ENCODE data around the gene CRYGN. TPM values are rescaled to one million over a fixed set of nuclear protein-coding genes. Genes with fewer than 3 reads are reported as not detected.

CRYGN gene
- total and polyA plus RNA-seq, 2 of the 13 experiments (the other 11 are each of a cell fraction or from before 2014, with no cell fraction given), result 0.11 TPM; not detected in 1

DNA sequence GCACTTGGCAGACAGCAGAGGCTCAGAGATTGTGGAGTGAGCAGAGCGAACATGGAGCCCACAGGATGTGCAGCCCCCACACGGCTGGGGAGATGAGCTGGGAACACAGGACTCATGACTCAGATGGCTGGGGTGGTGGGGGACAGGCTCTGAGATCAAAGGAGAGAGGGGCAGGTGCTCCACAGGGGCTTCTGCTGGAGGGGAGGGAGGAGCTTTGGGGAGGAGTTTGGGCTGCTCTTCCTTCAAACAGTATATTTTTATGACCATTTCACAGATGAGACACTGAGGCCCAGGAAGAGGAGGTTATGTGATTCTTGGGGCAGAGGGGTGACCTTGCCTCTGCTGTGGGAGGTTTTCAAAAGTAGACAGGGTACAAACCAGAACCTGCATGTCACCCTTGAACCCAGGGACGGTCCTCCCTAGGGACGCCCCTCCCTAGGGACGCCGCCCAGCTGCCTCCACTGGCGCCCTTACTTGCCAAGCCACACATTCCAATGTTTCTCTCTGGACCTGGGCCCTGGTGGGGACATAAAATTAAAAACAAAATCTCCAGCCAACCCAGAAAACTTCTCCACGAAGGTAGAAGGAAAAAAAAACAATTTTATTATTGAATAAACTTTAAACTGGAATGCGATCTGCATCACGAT is 981 bp upstream of the CRYGN start:
- Histone ChIP-seq H3K4me1 (ENCODE audit: insufficient read depth, low read length) (no peaks in the 10 kb centered on the region), H3K9me3 (ENCODE audit: low read length) (no peaks in the 10 kb centered on the region), H3K4me2 (ENCODE audit: low read depth, low read length) (no peak overlapping the region), H3K27ac (ENCODE audit: extremely low read length, insufficient read depth, low read length) (no peak overlapping the region), H3K36me3 (replicated peaks in 1 of 2; ENCODE audit: control insufficient read depth in 1 of 2, insufficient read depth in 2 of 2, low read length in 2 of 2) (no peaks in the 10 kb centered on the region), H3K79me2 (ENCODE audit: insufficient read depth, low read length) (no peaks in the 10 kb centered on the region), H2AFZ (ENCODE audit: low read length) (no peak overlapping the region), H4K20me1 (ENCODE audit: insufficient read depth, low read length) (no peaks in the 10 kb centered on the region), H3K9ac (ENCODE audit: insufficient read depth, low read depth, low read length) (no peak overlapping the region), H3K4me3 (replicated peaks in 1 of 3; ENCODE audit: insufficient read depth in 1 of 3, low read depth in 2 of 3, low read length in 3 of 3) (no peak overlapping the region), H3K27me3 (ENCODE audit: control insufficient read depth in 1 of 2, insufficient read depth in 2 of 2, low read length in 2 of 2) (peaks cover 11 to 55% of the 10 kb centered on the region in 2 experiments)
- intact Hi-C loops (cut with micrococcal nuclease; ENCODE audit: unreplicated experiment) (no loop called here), in situ Hi-C loops (cut with HindIII; ENCODE audit: extremely low pct_ligation_motif_present, low pct_unique_long_range_greater_than_20kb) (no loop called here)
- FAIRE-seq, result no peak
- TF ChIP-seq ZNF441 (CRISPR knock-in tag; IDR thresholded peaks at IDR 0.05; ENCODE audit: borderline replicate concordance) (no peak), ZNF629 (CRISPR knock-in tag; conservative IDR thresholded peaks at IDR 0.05) (peak; percentile 50; the same call in 1 of the 2 replicates), ATF6 (CRISPR knock-in tag; conservative IDR thresholded peaks at IDR 0.05) (no peak), HMG20B (CRISPR knock-in tag; conservative IDR thresholded peaks at IDR 0.05) (no peak), GATA4 (IDR thresholded peaks at IDR 0.05; ENCODE audit: borderline replicate concordance, low read depth) (no peak), PITX1 (CRISPR knock-in tag; IDR thresholded peaks at IDR 0.05) (no peak), ZNF263 (CRISPR knock-in tag; IDR thresholded peaks at IDR 0.05) (peak; percentile 54), ZFP36L1 (CRISPR knock-in tag; IDR thresholded peaks at IDR 0.05) (no peak), ZSCAN25 (CRISPR knock-in tag; IDR thresholded peaks at IDR 0.05) (no peak), NFYC (CRISPR knock-in tag; IDR thresholded peaks at IDR 0.05) (no peak), NFRKB (IDR thresholded peaks at IDR 0.05) (no peak), BCL6 (CRISPR knock-in tag; IDR thresholded peaks at IDR 0.05) (no peak), PRMT3 (CRISPR knock-in tag; IDR thresholded peaks at IDR 0.05; ENCODE audit: borderline replicate concordance, low read depth) (no peak), TAF1 (CRISPR knock-in tag; IDR thresholded peaks at IDR 0.05) (no peak), ZNF607 (CRISPR knock-in tag; IDR thresholded peaks at IDR 0.05; ENCODE audit: borderline replicate concordance) (no peak)
- TF ChIP-seq, protein P1, sequence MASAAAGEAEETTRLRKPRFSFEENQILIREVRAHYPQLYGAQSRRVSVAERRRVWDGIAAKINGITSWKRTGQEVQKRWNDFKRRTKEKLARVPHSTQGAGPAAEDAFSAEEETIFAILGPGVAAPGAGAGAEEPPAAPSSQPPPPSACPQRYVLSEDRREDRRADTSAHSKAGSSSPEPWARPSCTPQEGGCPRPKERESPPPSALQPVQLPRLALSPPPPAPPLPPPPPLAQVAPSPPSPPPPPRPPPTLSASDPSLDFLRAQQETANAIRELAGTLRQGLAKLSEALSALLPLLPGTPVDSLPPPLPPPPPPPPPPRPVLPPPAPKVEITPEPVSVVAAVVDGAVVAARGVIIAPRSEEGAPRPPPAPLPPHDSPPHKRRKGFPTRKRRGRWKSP (CRISPR knock-in tag; IDR thresholded peaks at IDR 0.05), result no peak
- ChIA-PET POLR2A (no interaction called here), CTCF (ENCODE audit: low intra/inter-chr PET ratio, low total read pairs) (no interaction called here)
- DNase-seq (ENCODE audit: low spot score), result no peak
- no peak for ATAC-seq
- WGBS (ENCODE audit: low lambda C conversion rate), result 47% methylated on average over 10 of the region's 10 CpGs
- BruUV-seq (replicated peaks), result no TSS peak
